COLO829 (cell line): Measurements from ENCODE around the gene PRPSAP2.
A peak's percentile ranks its signal among the peaks of the same experiment; 100 is the strongest.
"Not testable (repeated sequence)": the region's sequence is repeated elsewhere in the genome, so short reads cannot be mapped to it uniquely, and the experiment has no call there.

Source experiments
- DNase-seq: peaks from one replicate; pipeline ENCODE4 v3.0.0; 2012; ENCODE audit warnings: low spot score

PRPSAP2 gene

GRCh38 chr17:18857864-18858566 is at the start of gene PRPSAP2:
PRPSAP2 (plus strand) TSS chr17:18858131; CDS start chr17:18865834, 7,703 bp downstream.
- DNase-seq: peak; percentile 98

GRCh38 chr17:18815924-18816323 is 42.0 kb upstream of the PRPSAP2 start:
- not testable (repeated sequence) for DNase-seq

- peak; percentile 1 for DNase-seq
Observed at GRCh38 chr17:18816489-18817371, 41.2 kb upstream of the PRPSAP2 start.

- not testable (repeated sequence) for DNase-seq
Observed at GRCh38 chr17:18821430-18821829, 36.5 kb upstream of the PRPSAP2 start.

GRCh38 chr17:18827613-18828012 is 30.3 kb upstream of the PRPSAP2 start:
- DNase-seq: not testable (repeated sequence)

GRCh38 chr17:18848501-18848900 is 9.4 kb upstream of the PRPSAP2 start:
- no peak for DNase-seq

GRCh38 chr17:18850679-18851078 is 7.3 kb upstream of the PRPSAP2 start:
- DNase-seq: no peak

- DNase-seq: no peak
Observed at GRCh38 chr17:18851201-18851600, 6.7 kb upstream of the PRPSAP2 start.

GRCh38 chr17:18854956-18855355 is 3.0 kb upstream of the PRPSAP2 start:
- no peak for DNase-seq

- peak; percentile 88 for DNase-seq
Observed at GRCh38 chr17:18855831-18856569, 1.9 kb upstream of the PRPSAP2 start.

GRCh38 chr17:18856570-18856915 is 1.4 kb upstream of the PRPSAP2 start:
- DNase-seq: no peak

GRCh38 chr17:18858567-18859245 is 775 bp downstream of the PRPSAP2 start:
- DNase-seq: no peak

- DNase-seq: no peak
Observed at GRCh38 chr17:18859256-18859655, 1.3 kb downstream of the PRPSAP2 start.

GRCh38 chr17:18860161-18860972 is 2.4 kb downstream of the PRPSAP2 start:
- DNase-seq: no peak

GRCh38 chr17:18862011-18862410 is 4.1 kb downstream of the PRPSAP2 start:
- no peak for DNase-seq

- DNase-seq: not testable (repeated sequence)
Observed at GRCh38 chr17:18864996-18865395, 7.1 kb downstream of the PRPSAP2 start.

GRCh38 chr17:18866866-18867813 is 9.2 kb downstream of the PRPSAP2 start:
- no peak for DNase-seq

GRCh38 chr17:18877104-18877645 is 19.2 kb downstream of the PRPSAP2 start:
- DNase-seq: no peak

GRCh38 chr17:18888766-18889290 is 30.9 kb downstream of the PRPSAP2 start:
- DNase-seq: no peak
